Endothelial cell (in vitro differentiated cells): ENCODE results near the gene AQP5. TPM values are rescaled to one million over a fixed set of nuclear protein-coding genes. Genes with fewer than 3 reads are reported as not detected.

Experiments used
- DNase-seq: peaks from one replicate; pipeline ENCODE4 v3.0.0; 2021; ENCODE audit warnings: low spot score
- H3K27ac Mint-ChIP-seq: one replicate; pipeline ENCODE4 v1.8.0; 2021; ENCODE audit warnings: mixed read lengths, inconsistent platforms; ENCODE audit not compliant: unreplicated experiment
- H3K27me3 Mint-ChIP-seq: one replicate; pipeline ENCODE4 v1.8.0; 2021; ENCODE audit warnings: mild to moderate bottlenecking, moderate library complexity, mixed read lengths, inconsistent platforms; ENCODE audit not compliant: unreplicated experiment
- H3K36me3 Mint-ChIP-seq: one replicate; pipeline ENCODE4 v1.8.0; 2021; ENCODE audit warnings: mild to moderate bottlenecking, low read depth, mixed read lengths, inconsistent platforms; ENCODE audit not compliant: unreplicated experiment
- H3K4me1 Mint-ChIP-seq: one replicate; pipeline ENCODE4 v1.8.0; 2021; ENCODE audit warnings: mild to moderate bottlenecking, mixed read lengths, inconsistent platforms; ENCODE audit not compliant: unreplicated experiment
- H3K4me3 Mint-ChIP-seq: one replicate; pipeline ENCODE4 v1.8.0; 2021; ENCODE audit warnings: mild to moderate bottlenecking, mixed read lengths, inconsistent platforms; ENCODE audit not compliant: unreplicated experiment
- H3K9me3 Mint-ChIP-seq: one replicate; pipeline ENCODE4 v1.8.0; 2021; ENCODE audit warnings: mixed read lengths, inconsistent platforms; ENCODE audit not compliant: unreplicated experiment
- total RNA-seq: library from RNA; stranded (reverse); fragmentation: NEBNext Ultra II Directional; extraction: Animal tissue kit (Norgen Biotek cat#: 25700); gene quantifications from one replicate; pipeline ENCODE4 v1.2.1, GENCODE V29; 2021; ENCODE audit not compliant: unreplicated experiment
- TF ChIP-seq, protein P1 (sequence below): fragments of 200-600 bp; sonication (generic); IDR thresholded peaks from one replicate; pipeline ENCODE4 v1.5.0; 2021; ENCODE audit warnings: antibody characterized with exemption; ENCODE audit not compliant: unreplicated experiment

AQP5 gene
- total RNA-seq, 1 donor from 2014 or later, result 0.26 TPM

DNA sequence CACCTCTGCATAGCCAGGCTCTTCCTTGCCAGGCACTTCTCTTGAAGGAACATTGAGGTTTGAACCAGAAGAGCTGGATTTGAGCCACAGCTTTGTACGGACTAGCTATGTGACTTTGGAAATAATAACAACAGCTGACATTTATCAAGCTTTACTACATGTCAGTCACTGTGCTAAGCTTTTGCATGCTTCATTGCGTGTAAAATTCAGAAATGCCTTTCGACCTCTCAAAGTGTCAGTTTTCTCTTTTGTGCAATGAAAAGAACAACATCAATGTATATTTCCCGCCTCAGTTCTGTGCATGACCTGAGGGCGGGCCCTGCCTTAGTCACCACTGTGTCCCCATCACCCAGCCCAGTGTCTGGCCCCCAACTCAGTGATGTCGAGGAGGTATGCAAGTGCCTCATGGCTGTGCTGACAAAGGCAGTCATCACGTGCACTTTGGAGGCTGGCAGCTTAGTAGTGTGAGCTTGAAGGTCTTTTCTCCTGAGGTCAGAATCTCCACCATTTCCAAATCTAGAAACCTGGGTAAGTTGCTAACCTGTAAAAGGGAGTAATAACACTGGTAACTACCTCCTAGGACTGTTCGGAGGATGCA lies 29.0 kb upstream of the AQP5 start:
- peaks cover 4% of the 10 kb centered on the region for H3K27me3 Mint-ChIP-seq
- no peak overlapping the region for H3K27ac Mint-ChIP-seq
- H3K36me3 Mint-ChIP-seq, result no peaks in the 10 kb centered on the region
- H3K4me1 Mint-ChIP-seq, result no peaks in the 10 kb centered on the region
- H3K4me3 Mint-ChIP-seq, result no peak overlapping the region
- no peak for DNase-seq
- TF ChIP-seq, protein P1, sequence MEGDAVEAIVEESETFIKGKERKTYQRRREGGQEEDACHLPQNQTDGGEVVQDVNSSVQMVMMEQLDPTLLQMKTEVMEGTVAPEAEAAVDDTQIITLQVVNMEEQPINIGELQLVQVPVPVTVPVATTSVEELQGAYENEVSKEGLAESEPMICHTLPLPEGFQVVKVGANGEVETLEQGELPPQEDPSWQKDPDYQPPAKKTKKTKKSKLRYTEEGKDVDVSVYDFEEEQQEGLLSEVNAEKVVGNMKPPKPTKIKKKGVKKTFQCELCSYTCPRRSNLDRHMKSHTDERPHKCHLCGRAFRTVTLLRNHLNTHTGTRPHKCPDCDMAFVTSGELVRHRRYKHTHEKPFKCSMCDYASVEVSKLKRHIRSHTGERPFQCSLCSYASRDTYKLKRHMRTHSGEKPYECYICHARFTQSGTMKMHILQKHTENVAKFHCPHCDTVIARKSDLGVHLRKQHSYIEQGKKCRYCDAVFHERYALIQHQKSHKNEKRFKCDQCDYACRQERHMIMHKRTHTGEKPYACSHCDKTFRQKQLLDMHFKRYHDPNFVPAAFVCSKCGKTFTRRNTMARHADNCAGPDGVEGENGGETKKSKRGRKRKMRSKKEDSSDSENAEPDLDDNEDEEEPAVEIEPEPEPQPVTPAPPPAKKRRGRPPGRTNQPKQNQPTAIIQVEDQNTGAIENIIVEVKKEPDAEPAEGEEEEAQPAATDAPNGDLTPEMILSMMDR, result no peak
- H3K9me3 Mint-ChIP-seq, result no peaks in the 10 kb centered on the region

DNA sequence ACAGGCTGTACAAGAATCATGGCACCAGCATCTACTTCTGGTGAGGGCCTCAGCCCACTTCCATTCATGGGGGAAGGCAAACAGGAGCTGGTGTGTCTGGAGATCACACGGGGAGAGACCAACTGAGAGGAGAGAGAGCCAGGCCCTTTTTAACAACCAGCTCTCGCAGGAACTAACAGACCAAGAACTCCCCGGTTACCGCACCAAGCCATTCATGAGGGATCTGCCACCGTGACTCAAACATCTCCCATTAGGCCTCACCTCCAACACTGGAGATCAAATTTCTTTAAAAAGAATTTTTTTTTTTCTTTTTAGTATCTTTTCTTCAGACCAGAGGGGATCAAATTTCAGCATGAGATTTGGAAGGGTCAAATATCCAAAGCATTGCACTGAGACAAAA lies 27.9 kb upstream of the AQP5 start:
- H3K27ac Mint-ChIP-seq, result no peak overlapping the region
- H3K4me3 Mint-ChIP-seq, result no peak overlapping the region
- no peaks in the 10 kb centered on the region for H3K9me3 Mint-ChIP-seq
- H3K27me3 Mint-ChIP-seq, result peaks cover 2% of the 10 kb centered on the region
- no peaks in the 10 kb centered on the region for H3K36me3 Mint-ChIP-seq
- TF ChIP-seq, protein P1, result no peak
- H3K4me1 Mint-ChIP-seq, result no peaks in the 10 kb centered on the region
- no peak for DNase-seq

DNA sequence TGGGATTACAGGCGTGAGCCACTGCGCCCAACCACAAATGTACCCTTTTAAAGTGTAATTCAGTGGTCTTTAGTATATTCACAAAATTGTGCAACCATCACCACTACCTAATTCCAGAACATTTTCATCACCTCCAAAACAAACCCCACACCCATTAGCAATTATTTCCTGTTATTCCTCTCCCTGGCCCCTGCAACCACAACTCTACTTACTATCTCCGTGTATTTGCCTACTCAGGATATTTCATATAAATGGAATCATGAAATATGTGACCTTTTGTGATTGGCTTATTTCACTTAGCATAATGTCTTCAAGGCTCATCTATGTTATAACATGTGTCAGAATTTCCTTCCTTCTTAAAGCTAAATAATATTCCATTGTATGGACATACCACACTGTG lies 27.2 kb upstream of the AQP5 start:
- Mint-ChIP-seq H3K4me3 (no peak overlapping the region), H3K36me3 (no peaks in the 10 kb centered on the region), H3K27me3 (peaks cover 2% of the 10 kb centered on the region), H3K4me1 (no peaks in the 10 kb centered on the region), H3K9me3 (no peaks in the 10 kb centered on the region), H3K27ac (no peak overlapping the region)
- no peak for DNase-seq
- TF ChIP-seq, protein P1, result no peak

DNA sequence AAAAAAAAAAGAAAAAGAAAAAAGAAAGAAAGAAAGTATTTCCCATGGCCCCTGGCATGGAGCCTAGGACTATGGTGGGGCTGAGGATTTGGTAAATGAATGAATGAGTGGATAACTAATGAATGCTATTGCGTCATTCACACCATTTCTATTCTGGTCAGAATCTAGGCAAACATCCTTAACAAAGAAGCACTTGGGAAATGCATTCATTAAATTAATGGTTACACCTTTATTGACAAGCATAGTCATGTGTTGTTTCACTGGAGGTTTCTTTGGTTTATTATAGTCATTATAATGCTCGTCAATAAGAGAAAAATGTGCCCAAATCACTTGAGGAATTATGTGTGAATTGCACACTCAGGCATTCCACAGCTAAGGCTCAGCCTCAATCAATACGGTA lies 24.7 kb upstream of the AQP5 start:
- Mint-ChIP-seq H3K27ac (no peak overlapping the region), H3K9me3 (no peaks in the 10 kb centered on the region), H3K36me3 (no peaks in the 10 kb centered on the region), H3K4me1 (no peaks in the 10 kb centered on the region), H3K27me3 (peaks cover 4% of the 10 kb centered on the region), H3K4me3 (no peak overlapping the region)
- TF ChIP-seq, protein P1, result no peak
- no peak for DNase-seq

DNA sequence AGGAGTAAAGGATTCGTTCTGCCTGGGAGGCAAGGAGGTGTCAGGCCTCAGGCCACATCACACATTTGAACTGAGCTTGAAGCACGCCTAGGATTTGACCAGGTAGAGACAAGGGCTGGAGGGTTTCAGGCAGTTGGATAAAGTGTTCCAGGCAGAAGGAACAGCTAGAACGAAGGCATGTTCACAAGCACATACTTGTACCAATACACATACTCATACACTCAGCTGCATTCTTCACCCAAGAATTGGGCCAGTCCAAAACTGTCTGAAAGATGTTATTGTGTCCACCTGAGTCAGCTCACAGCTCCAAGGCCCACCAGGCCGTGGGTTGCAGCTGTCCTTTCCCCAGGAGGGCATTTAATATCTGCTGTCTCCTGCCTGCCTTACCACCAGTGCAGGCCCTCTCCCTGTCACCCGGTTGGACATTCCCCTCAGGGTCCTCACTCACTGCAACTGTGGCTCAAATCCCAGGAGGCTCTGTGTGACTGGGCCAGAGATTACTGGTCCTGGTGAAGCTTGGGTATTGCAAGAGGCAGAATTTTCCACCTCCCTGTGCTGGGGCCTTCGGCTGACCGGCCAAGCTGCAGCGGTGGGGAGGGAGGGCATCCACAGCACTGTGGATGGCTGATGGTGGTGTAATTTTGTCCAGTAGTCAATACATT lies 23.9 kb upstream of the AQP5 start:
- H3K27me3 Mint-ChIP-seq, result peaks cover 4% of the 10 kb centered on the region
- H3K9me3 Mint-ChIP-seq, result no peaks in the 10 kb centered on the region
- peaks cover 4% of the 10 kb centered on the region for H3K4me1 Mint-ChIP-seq
- H3K36me3 Mint-ChIP-seq, result no peaks in the 10 kb centered on the region
- TF ChIP-seq, protein P1, result no peak
- H3K4me3 Mint-ChIP-seq, result no peak overlapping the region
- no peak for DNase-seq
- H3K27ac Mint-ChIP-seq, result no peak overlapping the region
